ENCODE measurements around the gene LRP5. TPM values are rescaled to one million over a fixed set of nuclear protein-coding genes. Genes with fewer than 3 reads are reported as not detected.

The LRP5 gene
- total RNA-seq, 2 donors from 2014 or later, result 43.3 to 63.6 TPM

GRCh38 chr11:68403831-68404230 is 91.4 kb downstream of the LRP5 start:
- Histone ChIP-seq H3K4me3 (no peak overlapping the region), H3K4me1 (peaks cover 11% of the 10 kb centered on the region), H3K27ac (no peak overlapping the region), H3K27me3 (no peaks in the 10 kb centered on the region), H3K36me3 (replicated peaks in 1 of 2; ENCODE audit: insufficient read depth in 1 of 2, low read depth in 2 of 2) (peaks cover 7 to 13% of the 10 kb centered on the region in 2 donors), H3K9me3 (no peaks in the 10 kb centered on the region)
- TF ChIP-seq CTCF (IDR thresholded peaks at IDR 0.05) (no peak), POLR2A (IDR thresholded peaks at IDR 0.05) (no peak)
- ATAC-seq (no peak), DNase-seq (no peak)
- 89 to 94% methylated on average over 6 to 12 of the region's 12 CpGs for WGBS, 2 donors
- intact Hi-C loops (cut with DNase I), result no loop called here

- H3K36me3 ChIP-seq (replicated peaks in 1 of 2; ENCODE audit: insufficient read depth in 1 of 2, low read depth in 2 of 2), result peaks cover 7 to 26% of the 10 kb centered on the region in 2 donors
- ATAC-seq (no peak), DNase-seq (no peak)
- intact Hi-C loops (cut with DNase I), result no loop called here
- H3K27ac ChIP-seq, result no peak overlapping the region
- 77 to 81% methylated on average over 19 to 34 of the region's 34 CpGs for WGBS, 2 donors
- H3K9me3 ChIP-seq, result no peaks in the 10 kb centered on the region
- no peaks in the 10 kb centered on the region for H3K27me3 ChIP-seq
- TF ChIP-seq CTCF (IDR thresholded peaks at IDR 0.05), result no peak
- TF ChIP-seq POLR2A (IDR thresholded peaks at IDR 0.05), result no peak
- H3K4me3 ChIP-seq, result no peak overlapping the region
- H3K4me1 ChIP-seq, result no peaks in the 10 kb centered on the region
Observed at GRCh38 chr11:68406324-68407313, 94.2 kb downstream of the LRP5 start.

- 93 to 97% methylated on average over 7 to 9 of the region's 9 CpGs for WGBS, 2 donors
- Histone ChIP-seq H3K4me1 (no peaks in the 10 kb centered on the region), H3K27me3 (no peaks in the 10 kb centered on the region), H3K36me3 (replicated peaks in 1 of 2; ENCODE audit: insufficient read depth in 1 of 2, low read depth in 2 of 2) (peaks cover 7 to 32% of the 10 kb centered on the region in 2 donors), H3K9me3 (no peaks in the 10 kb centered on the region), H3K4me3 (no peak overlapping the region), H3K27ac (no peak overlapping the region)
- ATAC-seq, result no peak
- no peak for DNase-seq
- intact Hi-C loops (cut with DNase I), result no loop called here
- TF ChIP-seq CTCF (IDR thresholded peaks at IDR 0.05) (no peak), POLR2A (IDR thresholded peaks at IDR 0.05) (no peak)
Observed at GRCh38 chr11:68408512-68408911, 96.1 kb downstream of the LRP5 start.

- intact Hi-C loops (cut with DNase I), result no loop called here
- DNase-seq, result no peak
Observed at GRCh38 chr11:68409748-68410344, 97.5 kb downstream of the LRP5 start.

More at GRCh38 chr11:68409748-68410344, 97.5 kb downstream of the LRP5 start:
- no peak overlapping the region for H3K27ac ChIP-seq
- H3K9me3 ChIP-seq, result no peaks in the 10 kb centered on the region
- TF ChIP-seq POLR2A (IDR thresholded peaks at IDR 0.05), result no peak
- no peak for TF ChIP-seq CTCF (IDR thresholded peaks at IDR 0.05)
- no peak for ATAC-seq
- no peak overlapping the region for H3K4me3 ChIP-seq
- H3K27me3 ChIP-seq, result no peaks in the 10 kb centered on the region
- H3K36me3 ChIP-seq (replicated peaks in 1 of 2; ENCODE audit: insufficient read depth in 1 of 2, low read depth in 2 of 2), result peaks cover 12 to 32% of the 10 kb centered on the region in 2 donors
- no peaks in the 10 kb centered on the region for H3K4me1 ChIP-seq
- WGBS, 2 donors, result 90 to 94% methylated on average over 13 to 30 of the region's 30 CpGs
